H7 (cell line): Measurements from ENCODE around the gene HOXB7. TPM values are rescaled to one million over a fixed set of nuclear protein-coding genes. Genes with fewer than 3 reads are reported as not detected.
A peak's percentile ranks its signal among the peaks of the same experiment; 100 is the strongest.

Source experiments
- DNase-seq: peaks from one replicate; pipeline ENCODE4 v3.0.0; 2012
- H3K27me3 ChIP-seq: 2 replicates; pipeline ENCODE4 v1.6.0; 2011; ENCODE audit warnings: mild to moderate bottlenecking, low read length; ENCODE audit not compliant: control insufficient read depth, insufficient read depth
- H3K36me3 ChIP-seq: replicated peaks from 2 replicates; pipeline ENCODE4 v1.5.1; 2011; ENCODE audit warnings: low read length; ENCODE audit not compliant: control insufficient read depth, insufficient read depth
- H3K4me3 ChIP-seq: 2 replicates; pipeline ENCODE4 v1.5.1; 2011; ENCODE audit warnings: low read depth, mild to moderate bottlenecking, control low read depth, low read length, moderate library complexity; ENCODE audit not compliant: insufficient read depth
- total RNA-seq: library from RNA; depleted of rRNA; stranded (reverse); fragments of >200 nt; shearing (Covaris generic); gene quantifications from 2 replicates; pipeline ENCODE4 v1.2.3, GENCODE V29; 2014

HOXB7 gene
- total RNA-seq, 1 experiment from 2014 or later = 0.45 TPM

- no peak for DNase-seq
- Histone ChIP-seq H3K4me3 (no peak overlapping the region), H3K27me3 (peaks cover 99% of the 10 kb centered on the region), H3K36me3 (no peaks in the 10 kb centered on the region)
Observed at GRCh38 chr17:48579760-48580554, 30.9 kb downstream of the HOXB7 start.

- Histone ChIP-seq H3K27me3 (peaks cover 99% of the 10 kb centered on the region), H3K4me3 (no peak overlapping the region), H3K36me3 (no peaks in the 10 kb centered on the region)
- DNase-seq = no peak
Observed at GRCh38 chr17:48579471-48579759, 31.4 kb downstream of the HOXB7 start.

GRCh38 chr17:48578616-48579470 is 32.0 kb downstream of the HOXB7 start:
- DNase-seq = peak; percentile 62
- peak overlapping the region; percentile 21; the same call in 1 of the 2 replicates for H3K4me3 ChIP-seq

GRCh38 chr17:48577946-48578615 is 32.7 kb downstream of the HOXB7 start, which contains the start of gene HOXB4:
Gene HOXB4 (minus strand): TSS chr17:48578350. CDS start chr17:48578319, 31 bp downstream.
- Histone ChIP-seq H3K4me3 (peak within 1 kb of the TSS; percentile 24), H3K36me3 (no peaks in the 10 kb centered on the region), H3K27me3 (peaks cover 99% of the 10 kb centered on the region)
- peak; percentile 89 for DNase-seq

More at GRCh38 chr17:48578616-48579470, 32.0 kb downstream of the HOXB7 start:
- peaks cover 99% of the 10 kb centered on the region for H3K27me3 ChIP-seq
- H3K36me3 ChIP-seq = no peaks in the 10 kb centered on the region

- Histone ChIP-seq H3K27me3 (peaks cover 99% of the 10 kb centered on the region), H3K4me3 (no peak overlapping the region), H3K36me3 (no peaks in the 10 kb centered on the region)
- DNase-seq = no peak
Observed at GRCh38 chr17:48577330-48577945, 33.4 kb downstream of the HOXB7 start.

GRCh38 chr17:48576479-48577309 is 34.1 kb downstream of the HOXB7 start:
- DNase-seq = peak; percentile 68
- Histone ChIP-seq H3K4me3 (no peak overlapping the region), H3K27me3 (peaks cover 99% of the 10 kb centered on the region)

GRCh38 chr17:48575673-48576478 is 34.9 kb downstream of the HOXB7 start:
- Histone ChIP-seq H3K4me3 (no peak overlapping the region), H3K36me3 (no peaks in the 10 kb centered on the region), H3K27me3 (peaks cover 99% of the 10 kb centered on the region)
- DNase-seq = no peak

More at GRCh38 chr17:48576479-48577309, 34.1 kb downstream of the HOXB7 start:
- H3K36me3 ChIP-seq = no peaks in the 10 kb centered on the region

GRCh38 chr17:48575066-48575582 is 35.7 kb downstream of the HOXB7 start:
- Histone ChIP-seq H3K27me3 (peaks cover 99% of the 10 kb centered on the region), H3K4me3 (no peak overlapping the region), H3K36me3 (no peaks in the 10 kb centered on the region)
- DNase-seq = no peak

GRCh38 chr17:48574505-48575065 is 36.2 kb downstream of the HOXB7 start:
- Histone ChIP-seq H3K4me3 (no peak overlapping the region), H3K27me3 (peaks cover 99% of the 10 kb centered on the region), H3K36me3 (no peaks in the 10 kb centered on the region)
- no peak for DNase-seq

- Histone ChIP-seq H3K27me3 (peaks cover 100% of the 10 kb centered on the region), H3K4me3 (no peak overlapping the region), H3K36me3 (no peaks in the 10 kb centered on the region)
- DNase-seq = no peak
Observed at GRCh38 chr17:48571826-48572417, 38.9 kb downstream of the HOXB7 start.

GRCh38 chr17:48571024-48571818 is 39.6 kb downstream of the HOXB7 start:
- peak; percentile 73 for DNase-seq
- Histone ChIP-seq H3K4me3 (no peak overlapping the region), H3K27me3 (peaks cover 100% of the 10 kb centered on the region), H3K36me3 (no peaks in the 10 kb centered on the region)
